Testis (tissue), 3 donors: ENCODE data around the gene DCDC1. TPM values are rescaled to one million over a fixed set of nuclear protein-coding genes. Genes with fewer than 3 reads are reported as not detected.
A peak's percentile ranks its signal among the peaks of the same experiment; 100 is the strongest.

Experiments
- DNase-seq: peaks from one replicate; pipeline ENCODE4 v3.0.0-alpha.2; 2019
- H3K27ac ChIP-seq, 2 donors: fragments of 200-600 bp; sonication (generic); one replicate each; pipeline ENCODE4 v1.5.1; 2019
- H3K27me3 ChIP-seq: fragments of 200-600 bp; sonication (generic); one replicate; pipeline ENCODE4 v1.5.1; 2019
- H3K36me3 ChIP-seq: fragments of 200-600 bp; sonication (generic); one replicate; pipeline ENCODE4 v1.5.1; 2017; ENCODE audit warnings: low read depth; ENCODE audit errors: missing control alignments
- H3K4me1 ChIP-seq: fragments of 200-600 bp; sonication (generic); one replicate; pipeline ENCODE4 v1.5.1; 2019
- H3K4me3 ChIP-seq, 2 donors: fragments of 200-600 bp; sonication (generic); one replicate each; pipeline ENCODE4 v1.5.1; 2017 to 2019
- H3K9me3 ChIP-seq: fragments of 200-600 bp; sonication (generic); one replicate; pipeline ENCODE4 v1.5.1; 2017
- CTCF ChIP-seq, 3 experiments: fragments of 450-650 bp in 2 of 3; fragments of 200-600 bp in 1 of 3; sonication (generic) in 1 of 3; IDR thresholded peaks; one replicate each; pipeline ENCODE4 v1.5.1; 2016 to 2019; ENCODE audit warnings: antibody characterized with exemption in 3 of 3, mild to moderate bottlenecking in 2 of 3, moderate library complexity in 1 of 3
- POLR2A ChIP-seq: fragments of 450-650 bp; IDR thresholded peaks from one replicate; pipeline ENCODE4 v1.6.1; 2017; ENCODE audit warnings: antibody characterized with exemption, mild to moderate bottlenecking, moderate library complexity
- WGBS, 2 donors: methylation state at CpG; one replicate each; pipeline ENCODE4 v1.1.5; 2018; 5-methylcytosine and 5-hydroxymethylcytosine counted together
- intact Hi-C: fragments of 100-400 bp; cut with DNase I; formaldehyde crosslinking; loops from one replicate; pipeline ENCODE4 v1.15.1; 2023; ENCODE audit warnings: low total_unique reads
- polyA plus RNA-seq: library from polyadenylated mRNA; stranded (reverse); fragments of 350-450 nt; fragmentation: Illumina TruSeq; extraction: RNeasy Lipid Tissue Mini Kit (QIAGEN cat#74804); gene quantifications from one replicate; pipeline ENCODE4 v1.2.3, GENCODE V29; 2014; ENCODE audit warnings: low read depth, low replicate concordance; ENCODE audit not compliant: insufficient read depth
- total RNA-seq, 2 donors: library from RNA; depleted of rRNA; stranded (reverse); fragments of >200 nt; gene quantifications; one replicate each; pipeline ENCODE4 v1.2.3, GENCODE V29; 2016

DCDC1 gene
- total and polyA plus RNA-seq, 3 donors from 2014 or later: 10.4 to 23.7 (median 12.3) TPM

DNA sequence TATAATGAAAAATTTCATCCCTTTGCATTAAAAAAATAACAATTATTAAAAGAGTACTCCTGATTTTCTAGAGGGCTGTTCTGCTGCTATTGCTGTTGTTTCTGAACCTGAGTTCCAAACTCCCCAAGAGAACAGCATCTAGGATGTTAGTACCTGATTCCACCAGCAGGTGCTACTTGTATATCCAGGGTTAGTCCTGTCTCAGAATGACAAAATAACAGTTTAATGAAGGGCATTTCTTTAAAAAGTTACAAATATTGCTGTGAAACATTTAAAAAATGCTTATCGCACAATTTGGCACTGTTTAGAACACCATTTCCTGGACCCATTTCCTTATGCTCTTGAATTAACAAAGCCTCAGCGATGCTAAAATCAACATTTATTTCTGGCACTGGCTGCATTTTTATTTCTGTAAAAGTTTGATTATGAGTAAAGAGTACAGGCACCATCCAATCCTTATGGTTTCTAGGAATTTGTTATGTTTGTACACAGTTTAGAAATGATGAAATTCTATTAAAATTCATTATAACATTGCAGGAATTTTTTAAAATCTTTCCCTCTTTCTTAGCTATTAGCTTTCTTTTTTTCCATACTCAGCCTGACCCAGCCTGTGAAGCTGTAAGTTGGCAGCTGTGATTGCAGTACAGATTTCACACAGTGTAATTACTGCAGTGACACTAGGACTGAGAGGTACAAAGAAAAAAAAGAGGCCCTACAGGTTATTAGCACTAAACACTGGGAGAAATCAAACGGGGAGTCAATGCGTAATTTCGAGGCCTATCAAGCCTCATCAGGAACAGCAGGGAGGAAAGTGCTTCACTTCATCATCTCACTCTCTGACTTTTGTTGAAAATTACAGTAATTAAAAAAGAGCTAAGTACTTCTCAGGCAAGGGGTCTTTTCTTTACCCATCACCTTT lies 208.8 kb downstream of the DCDC1 start:
- DNase-seq: no peak
- Histone ChIP-seq H3K27ac (no peak overlapping the region), H3K4me3 (no peak overlapping the region), H3K36me3 (no peaks in the 10 kb centered on the region), H3K9me3 (no peaks in the 10 kb centered on the region), H3K4me1 (no peaks in the 10 kb centered on the region), H3K27me3 (no peaks in the 10 kb centered on the region)
- intact Hi-C loops: no loop called here
- no peak for TF ChIP-seq POLR2A
- peak in 2 of 3 experiments; percentile 11 to 28 for TF ChIP-seq CTCF (IDR thresholded peaks at IDR 0.05)
- WGBS, 2 donors: 65 to 68% methylated on average over 5 of the region's 5 CpGs

DNA sequence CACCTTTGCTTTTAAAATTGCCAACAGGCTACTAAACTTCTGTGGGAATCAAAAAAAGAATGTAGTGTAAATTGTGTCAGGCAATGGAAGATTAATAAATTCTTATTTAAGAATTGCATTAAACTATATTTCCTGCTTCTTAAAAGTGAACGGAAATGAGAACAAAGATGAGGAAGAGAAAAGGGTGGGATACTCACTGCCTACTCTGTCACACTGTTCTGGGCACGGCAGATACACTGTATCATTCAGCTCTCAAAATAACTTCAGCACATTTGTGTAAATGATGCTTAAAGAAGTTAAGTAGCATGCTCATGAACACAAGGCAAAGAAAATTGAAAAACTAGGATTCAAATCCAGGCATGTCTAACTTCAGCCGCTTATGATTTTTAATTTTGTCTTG lies 218.7 kb downstream of the DCDC1 start:
- no peak for TF ChIP-seq POLR2A
- TF ChIP-seq CTCF (IDR thresholded peaks at IDR 0.05): no peak
- Histone ChIP-seq H3K4me1 (no peaks in the 10 kb centered on the region), H3K36me3 (no peaks in the 10 kb centered on the region), H3K9me3 (no peaks in the 10 kb centered on the region), H3K27ac (no peak overlapping the region), H3K4me3 (no peak overlapping the region), H3K27me3 (no peaks in the 10 kb centered on the region)
- DNase-seq: no peak
- WGBS, 2 donors: 69 to 86% methylated on average over 3 of the region's 3 CpGs
- intact Hi-C loops: no loop called here

DNA sequence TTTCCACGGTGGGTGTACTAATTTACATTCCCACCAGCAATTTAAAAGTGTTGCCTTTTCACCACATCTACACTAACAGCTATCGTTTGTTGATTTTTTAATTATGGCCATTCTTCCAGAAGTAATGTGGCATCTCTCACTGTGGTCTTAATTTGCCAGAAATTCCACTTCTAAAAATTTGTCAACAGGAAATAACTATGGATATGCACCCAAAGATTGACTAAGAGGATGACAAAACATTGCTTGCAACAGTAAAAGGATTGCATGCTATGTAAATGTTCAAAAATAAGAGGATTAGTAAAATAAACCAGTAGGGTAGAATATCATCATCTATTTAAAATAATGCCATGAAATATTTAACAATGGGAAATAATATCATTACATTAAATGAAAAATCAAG lies 219.5 kb downstream of the DCDC1 start:
- Histone ChIP-seq H3K9me3 (no peaks in the 10 kb centered on the region), H3K4me3 (no peak overlapping the region), H3K4me1 (no peaks in the 10 kb centered on the region), H3K27me3 (no peaks in the 10 kb centered on the region), H3K27ac (no peak overlapping the region), H3K36me3 (no peaks in the 10 kb centered on the region)
- intact Hi-C loops: no loop called here
- DNase-seq: no peak
- 84 to 90% methylated on average over 2 of the region's 2 CpGs for WGBS, 2 donors
- TF ChIP-seq CTCF (IDR thresholded peaks at IDR 0.05) (no peak), POLR2A (no peak)

DNA sequence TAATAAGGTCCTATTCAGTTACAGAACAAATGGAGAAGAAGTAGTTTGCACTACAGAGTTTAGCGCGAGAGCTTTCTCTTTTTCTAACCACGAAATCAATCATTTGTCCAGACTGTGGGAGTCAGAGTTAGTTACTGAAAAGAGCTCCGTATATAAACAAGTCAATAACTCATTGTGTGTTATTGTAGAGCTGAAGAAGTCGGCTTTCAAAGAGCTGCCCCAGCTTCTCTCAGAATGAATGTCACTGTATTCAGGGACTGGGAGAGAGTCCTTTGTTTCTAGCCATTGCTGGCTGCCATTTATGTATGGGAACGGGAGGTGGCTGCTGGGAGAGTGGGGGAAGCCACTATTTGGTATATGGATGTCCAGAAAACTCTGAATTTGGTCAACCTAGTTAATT lies 227.8 kb downstream of the DCDC1 start:
- H3K9me3 ChIP-seq: no peaks in the 10 kb centered on the region
- H3K4me3 ChIP-seq: no peak overlapping the region
- intact Hi-C loops: no loop called here
- DNase-seq: no peak
- no peaks in the 10 kb centered on the region for H3K36me3 ChIP-seq
- WGBS, 2 donors: 32 to 52% methylated on average over 6 of the region's 6 CpGs
- H3K27ac ChIP-seq: no peak overlapping the region
- no peaks in the 10 kb centered on the region for H3K4me1 ChIP-seq
- H3K27me3 ChIP-seq: no peaks in the 10 kb centered on the region
- TF ChIP-seq CTCF (IDR thresholded peaks at IDR 0.05) (no peak), POLR2A (no peak)

DNA sequence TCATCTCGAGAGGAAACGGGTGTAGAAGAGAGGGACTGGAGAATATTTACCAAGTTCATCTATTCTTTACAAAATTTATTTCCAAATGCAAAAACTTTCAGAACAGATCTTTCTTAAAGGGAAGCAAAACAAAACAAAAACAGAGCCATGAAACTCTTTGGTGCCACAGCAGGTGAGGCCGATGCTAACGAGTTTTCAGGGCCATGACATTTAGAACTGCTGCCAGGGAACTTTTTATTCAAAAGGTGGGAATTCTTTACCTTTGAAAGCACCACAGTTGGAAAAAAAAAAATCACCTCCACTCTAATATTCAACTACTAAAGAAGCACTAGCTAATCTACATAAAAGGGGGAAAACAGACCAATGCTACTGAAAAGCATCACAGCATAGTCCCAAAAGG lies 230.1 kb downstream of the DCDC1 start:
- TF ChIP-seq CTCF (IDR thresholded peaks at IDR 0.05) (no peak), POLR2A (no peak)
- 71 to 74% methylated on average over 4 of the region's 4 CpGs for WGBS, 2 donors
- Histone ChIP-seq H3K36me3 (no peaks in the 10 kb centered on the region), H3K27ac (no peak overlapping the region), H3K27me3 (no peaks in the 10 kb centered on the region), H3K9me3 (no peaks in the 10 kb centered on the region), H3K4me3 (no peak overlapping the region), H3K4me1 (no peaks in the 10 kb centered on the region)
- intact Hi-C loops: no loop called here
- DNase-seq: no peak
